HepG2 (cell line): ENCODE results near the gene BPIFB6. TPM values are rescaled to one million over a fixed set of nuclear protein-coding genes. Genes with fewer than 3 reads are reported as not detected.

ENCODE experiments used
- polyA plus RNA-seq, 8 experiments: library from polyadenylated mRNA; depleted of rRNA in 3 of 8; stranded (reverse) in 7 of 8; unstranded in 1 of 8; fragments of >200 nt; fragmentation: Illumina TruSeq in 4 of 8; extraction: Trizol in 4 of 8; gene quantifications; 2 replicates each; pipeline versions ENCODE4 v1.2.1 to v1.2.3, GENCODE V29; 2011 to 2016; ENCODE audit warnings: low read depth in 4 of 8, missing spikeins in 1 of 8, mixed read lengths in 1 of 8; ENCODE audit not compliant: insufficient read depth in 1 of 8
- total RNA-seq, 5 experiments: library from RNA; depleted of rRNA; stranded (reverse); fragments of >200 nt; fragmentation: Illumina TruSeq; extraction: Trizol; gene quantifications; 2 replicates each; pipeline ENCODE4 v1.2.3, GENCODE V29; 2016; ENCODE audit warnings: low read depth in 1 of 5

BPIFB6 gene
- total and polyA plus RNA-seq, 2 of the 13 experiments (the other 11 are each of a cell fraction or from before 2014, with no cell fraction given) = 0.13 to 1.7 TPM

Other genes starting within 250 kb of the BPIFB6 start
- 190 and 342 TPM in 2 replicates for gene MAPRE1, start 211.7 kb upstream of the BPIFB6 start, total RNA-seq (2016; rRNA removed; fragmentation: Illumina TruSeq; extraction: Trizol)
- gene MAPRE1, start 211.7 kb upstream of the BPIFB6 start, polyA plus RNA-seq (2011; rRNA removed) = 62.1 and 76.0 TPM in 2 replicates
- gene EFCAB8, start 172.7 kb upstream of the BPIFB6 start, total RNA-seq (2016; rRNA removed; fragmentation: Illumina TruSeq; extraction: Trizol) = 0.22 TPM in 1 of 2 replicates, not detected in the other
- 0.15 TPM in 1 of 2 replicates, not detected in the other for gene EFCAB8, start 172.7 kb upstream of the BPIFB6 start, polyA plus RNA-seq (2011; rRNA removed)
- gene SUN5, start 27.2 kb upstream of the BPIFB6 start, total RNA-seq (2016; rRNA removed; fragmentation: Illumina TruSeq; extraction: Trizol) = not detected in 2 replicates
- not detected in 2 replicates for gene SUN5, start 27.2 kb upstream of the BPIFB6 start, polyA plus RNA-seq (2011; rRNA removed)
- 27.4 and 54.5 TPM in 2 replicates for gene BPIFB2, start 23.9 kb upstream of the BPIFB6 start, total RNA-seq (2016; rRNA removed; fragmentation: Illumina TruSeq; extraction: Trizol)
- 902 and 1,439 TPM in 2 replicates for gene BPIFB2, start 23.9 kb upstream of the BPIFB6 start, polyA plus RNA-seq (2011; rRNA removed)
- gene BPIFB3, start 22.3 kb downstream of the BPIFB6 start, total RNA-seq (2016; rRNA removed; fragmentation: Illumina TruSeq; extraction: Trizol) = not detected in 2 replicates
- gene BPIFB3, start 22.3 kb downstream of the BPIFB6 start, polyA plus RNA-seq (2011; rRNA removed) = 0.09 TPM in 1 of 2 replicates, not detected in the other
- gene BPIFB4, start 48.0 kb downstream of the BPIFB6 start, total RNA-seq (2016; rRNA removed; fragmentation: Illumina TruSeq; extraction: Trizol) = not detected in 2 replicates
- gene BPIFB4, start 48.0 kb downstream of the BPIFB6 start, polyA plus RNA-seq (2011; rRNA removed) = 0.09 and 0.13 TPM in 2 replicates
- not detected in 2 replicates for gene BPIFA2, start 136.5 kb downstream of the BPIFB6 start, total RNA-seq (2016; rRNA removed; fragmentation: Illumina TruSeq; extraction: Trizol)
- not detected in 2 replicates for gene BPIFA2, start 136.5 kb downstream of the BPIFB6 start, polyA plus RNA-seq (2011; rRNA removed)
- gene BPIFA3, start 185.7 kb downstream of the BPIFB6 start, total RNA-seq (2016; rRNA removed; fragmentation: Illumina TruSeq; extraction: Trizol) = not detected in 2 replicates
- gene BPIFA3, start 185.7 kb downstream of the BPIFB6 start, polyA plus RNA-seq (2011; rRNA removed) = not detected in 2 replicates
- not detected in 2 replicates for gene BPIFA1, start 204.3 kb downstream of the BPIFB6 start, total RNA-seq (2016; rRNA removed; fragmentation: Illumina TruSeq; extraction: Trizol)
- not detected in 2 replicates for gene BPIFA1, start 204.3 kb downstream of the BPIFB6 start, polyA plus RNA-seq (2011; rRNA removed)